Neural cell (in vitro differentiated cells): Measurements from ENCODE around the gene COLEC12. TPM values are rescaled to one million over a fixed set of nuclear protein-coding genes. Genes with fewer than 3 reads are reported as not detected.

Source experiments
- H2AFZ ChIP-seq: fragments of 200-600, 300-800 bp; sonication (generic), shearing (Covaris generic); 2 replicates; pipeline ENCODE4 v1.6.0; 2014; ENCODE audit warnings: low read depth, mild to moderate bottlenecking, antibody characterized with exemption, low read length, moderate library complexity
- H3F3A ChIP-seq: fragments of 200-600 bp; shearing (Covaris generic); 2 replicates; pipeline ENCODE4 v1.6.1; 2016; ENCODE audit warnings: mild to moderate bottlenecking, moderate library complexity, mixed read lengths, antibody characterized with exemption, low read length; ENCODE audit not compliant: insufficient read depth, poor library complexity, severe bottlenecking
- H3K27ac ChIP-seq: fragments of 200-600, 300-800 bp; sonication (generic), shearing (Covaris generic); 2 replicates; pipeline ENCODE4 v1.5.1; 2014; ENCODE audit warnings: mild to moderate bottlenecking, low read length, moderate library complexity
- H3K27me3 ChIP-seq: fragments of 300-800, 200-600 bp; sonication (generic), shearing (Covaris generic); 2 replicates; pipeline ENCODE4 v1.6.0; 2014; ENCODE audit warnings: mild to moderate bottlenecking, low read depth, low read length, moderate library complexity; ENCODE audit not compliant: insufficient read depth
- H3K36me3 ChIP-seq: fragments of 300-800, 200-600 bp; sonication (generic), shearing (Covaris generic); 2 replicates; pipeline ENCODE4 v1.5.1; 2014; ENCODE audit warnings: mild to moderate bottlenecking, antibody characterized with exemption, low read length, moderate library complexity; ENCODE audit not compliant: insufficient read depth
- H3K4me2 ChIP-seq: fragments of 300-800, 200-600 bp; sonication (generic), shearing (Covaris generic); 2 replicates; pipeline ENCODE4 v1.6.0; 2014; ENCODE audit warnings: mild to moderate bottlenecking, low read length
- H3K4me3 ChIP-seq: fragments of 300-800, 200-600 bp; sonication (generic), shearing (Covaris generic); 2 replicates; pipeline ENCODE4 v1.5.1; 2014; ENCODE audit warnings: mild to moderate bottlenecking, low read length, moderate library complexity
- H3K79me2 ChIP-seq: fragments of 200-600 bp; shearing (Covaris generic); replicated peaks from 2 replicates; pipeline ENCODE4 v1.6.0; 2014; ENCODE audit warnings: mild to moderate bottlenecking, low read length, moderate library complexity; ENCODE audit not compliant: insufficient read depth
- H3K9ac ChIP-seq: fragments of 300-800, 200-600 bp; sonication (generic), shearing (Covaris generic); 2 replicates; pipeline ENCODE4 v1.6.1; 2016; ENCODE audit warnings: mild to moderate bottlenecking, low read length, mixed read lengths
- H3K9me2 ChIP-seq: fragments of 200-600 bp; shearing (Covaris generic); 2 replicates; pipeline ENCODE4 v1.6.1; 2016; ENCODE audit warnings: mild to moderate bottlenecking, low read length, mixed read lengths; ENCODE audit not compliant: insufficient read depth
- H3K9me3 ChIP-seq: fragments of 200-600, 300-800 bp; sonication (generic), shearing (Covaris generic); 2 replicates; pipeline ENCODE4 v1.6.1; 2016; ENCODE audit warnings: mild to moderate bottlenecking, mixed run types, low read length, moderate library complexity, mixed read lengths
- H4K20me1 ChIP-seq: fragments of 200-600 bp; shearing (Covaris generic); 2 replicates; pipeline ENCODE4 v1.6.1; 2016; ENCODE audit warnings: mild to moderate bottlenecking, mixed run types; ENCODE audit not compliant: insufficient read depth
- CTCF ChIP-seq: fragments of 450-650 bp; IDR thresholded peaks from 2 replicates; pipeline ENCODE4 v1.5.1; 2014; ENCODE audit warnings: antibody characterized with exemption, mild to moderate bottlenecking, moderate library complexity; ENCODE audit not compliant: poor library complexity, severe bottlenecking
- EP300 ChIP-seq: fragments of 450-650 bp; conservative IDR thresholded peaks from 2 replicates; pipeline ENCODE4 v1.6.1; 2014; ENCODE audit warnings: antibody characterized with exemption, mild to moderate bottlenecking, moderate library complexity; ENCODE audit not compliant: poor library complexity, severe bottlenecking
- EZH2 ChIP-seq: fragments of 200-600, 300-800 bp; shearing (Covaris generic), sonication (generic); IDR thresholded peaks from 2 replicates; pipeline ENCODE4 v1.6.1; 2014; ENCODE audit warnings: antibody characterized with exemption, low read length, borderline replicate concordance, mild to moderate bottlenecking; ENCODE audit not compliant: insufficient read depth, poor library complexity, severe bottlenecking
- MXI1 ChIP-seq: fragments of 450-650 bp; conservative IDR thresholded peaks from 2 replicates; pipeline ENCODE4 v1.6.1; 2014; ENCODE audit warnings: antibody characterized with exemption, mild to moderate bottlenecking; ENCODE audit not compliant: poor library complexity, severe bottlenecking
- POLR2AphosphoS5 ChIP-seq: IDR thresholded peaks from 2 replicates; pipeline ENCODE4 v1.6.1; 2012
- RAD21 ChIP-seq: fragments of 450-650 bp; conservative IDR thresholded peaks from 2 replicates; pipeline ENCODE4 v1.6.1; 2014; ENCODE audit warnings: antibody characterized with exemption, mild to moderate bottlenecking, moderate library complexity
- REST ChIP-seq: IDR thresholded peaks from 2 replicates; pipeline ENCODE4 v1.6.1; 2012; ENCODE audit warnings: borderline replicate concordance
- SMC3 ChIP-seq: fragments of 450-650 bp; conservative IDR thresholded peaks from 2 replicates; pipeline ENCODE4 v1.6.1; 2014; ENCODE audit warnings: antibody characterized with exemption, mild to moderate bottlenecking, moderate library complexity; ENCODE audit not compliant: poor library complexity
- TAF1 ChIP-seq: IDR thresholded peaks from 2 replicates; pipeline ENCODE4 v1.6.1; 2012; ENCODE audit warnings: low read depth
- polyA plus RNA-seq: library from polyadenylated mRNA; depleted of rRNA; stranded (reverse); fragments of >200 nt; gene quantifications from 2 replicates; pipeline ENCODE4 v1.2.3, GENCODE V29; 2014

Gene COLEC12
- polyA plus RNA-seq, 1 donor from 2014 or later: 0.42 TPM

GRCh38 chr18:302097-302496, 198.4 kb downstream of the COLEC12 start:
- no peaks in the 10 kb centered on the region for H3K27me3 ChIP-seq
- no peaks in the 10 kb centered on the region for H3K36me3 ChIP-seq
- no peak overlapping the region for H3K4me2 ChIP-seq
- no peak overlapping the region for H3K27ac ChIP-seq
- no peaks in the 10 kb centered on the region for H3K79me2 ChIP-seq
- no peaks in the 10 kb centered on the region for H3K9me3 ChIP-seq
- no peaks in the 10 kb centered on the region for H3K9me2 ChIP-seq
- H3K9ac ChIP-seq: no peak overlapping the region
- no peak for TF ChIP-seq EZH2
- no peak for TF ChIP-seq MXI1
- no peak for TF ChIP-seq SMC3
- TF ChIP-seq REST: no peak
- no peak for TF ChIP-seq TAF1
- no peak for TF ChIP-seq CTCF
- TF ChIP-seq POLR2AphosphoS5: no peak
- TF ChIP-seq EP300: no peak
- TF ChIP-seq RAD21: no peak
- H3F3A ChIP-seq: no peaks in the 10 kb centered on the region
- H2AFZ ChIP-seq: no peak overlapping the region
- H3K4me3 ChIP-seq: no peak overlapping the region
- H4K20me1 ChIP-seq: no peaks in the 10 kb centered on the region

- TF ChIP-seq REST: no peak
- TF ChIP-seq CTCF: no peak
- TF ChIP-seq POLR2AphosphoS5: no peak
- TF ChIP-seq EP300: no peak
- TF ChIP-seq EZH2: no peak
- Histone ChIP-seq H3K9me3 (no peaks in the 10 kb centered on the region), H3K27ac (no peak overlapping the region), H4K20me1 (no peaks in the 10 kb centered on the region), H2AFZ (no peak overlapping the region), H3K4me2 (no peak overlapping the region), H3K4me3 (no peak overlapping the region), H3K27me3 (no peaks in the 10 kb centered on the region), H3F3A (no peaks in the 10 kb centered on the region), H3K9me2 (no peaks in the 10 kb centered on the region), H3K9ac (no peak overlapping the region), H3K79me2 (no peaks in the 10 kb centered on the region), H3K36me3 (no peaks in the 10 kb centered on the region)
These were observed 202.6 kb downstream of the COLEC12 start for GRCh38 chr18:297936-298335.
